HepG2 (cell line): ENCODE data around the gene ATP5MG. TPM values are rescaled to one million over a fixed set of nuclear protein-coding genes. Genes with fewer than 3 reads are reported as not detected.

Experiments used
- CEBPG ChIP-seq: IDR thresholded peaks from 2 replicates; pipeline ENCODE4 v1.6.1; 2016
- CREM ChIP-seq, 2 experiments: sonication (generic) in 1 of 2; formaldehyde crosslinking in 1 of 2; IDR thresholded peaks; 2 replicates each; pipeline versions ENCODE4 v1.4.0 to v1.6.1; 2016 to 2020; ENCODE audit warnings: antibody characterized with exemption in 1 of 2, mild to moderate bottlenecking in 1 of 2, missing genetic modification reagents in 1 of 2
- E2F1 ChIP-seq: sonication (generic); formaldehyde crosslinking; IDR thresholded peaks from 2 replicates; pipeline ENCODE4 v1.5.0; 2020; ENCODE audit warnings: missing genetic modification reagents
- ERF ChIP-seq: IDR thresholded peaks from 2 replicates; pipeline ENCODE4 v1.6.1; 2018; ENCODE audit warnings: missing biosample characterization, missing genetic modification reagents
- HMG20B ChIP-seq: conservative IDR thresholded peaks from 2 replicates; pipeline ENCODE4 v1.6.1; 2016; ENCODE audit warnings: missing genetic modification reagents, missing compliant biosample characterization
- KMT2B ChIP-seq: IDR thresholded peaks from 2 replicates; pipeline ENCODE4 v1.6.1; 2016; ENCODE audit warnings: missing genetic modification reagents, missing compliant biosample characterization
- MXD4 ChIP-seq: IDR thresholded peaks from 2 replicates; pipeline ENCODE4 v1.6.1; 2016; ENCODE audit warnings: mild to moderate bottlenecking, missing biosample characterization, missing genetic modification reagents
- MZF1 ChIP-seq: sonication (generic); formaldehyde crosslinking; IDR thresholded peaks from 2 replicates; pipeline ENCODE4 v1.8.1; 2023; ENCODE audit warnings: mild to moderate bottlenecking, missing genetic modification reagents, borderline replicate concordance
- SP5 ChIP-seq: IDR thresholded peaks from 2 replicates; pipeline ENCODE4 v1.6.1; 2016; ENCODE audit warnings: low read depth, borderline replicate concordance
- TERF1 ChIP-seq: sonication (generic); formaldehyde crosslinking; IDR thresholded peaks from 2 replicates; pipeline ENCODE4 v1.8.0; 2022; ENCODE audit warnings: mild to moderate bottlenecking, missing genetic modification reagents, moderate library complexity
- TP53 ChIP-seq: sonication (generic); formaldehyde crosslinking; conservative IDR thresholded peaks from 2 replicates; pipeline ENCODE4 v1.4.0; 2020; ENCODE audit warnings: missing genetic modification reagents
- ZNF430 ChIP-seq: sonication (generic); formaldehyde crosslinking; IDR thresholded peaks from 2 replicates; pipeline ENCODE4 v1.9.0; 2021; ENCODE audit warnings: mild to moderate bottlenecking, missing genetic modification reagents
- ZNF605 ChIP-seq: sonication (generic); formaldehyde crosslinking; IDR thresholded peaks from 2 replicates; pipeline ENCODE4 v1.8.0; 2022; ENCODE audit warnings: mild to moderate bottlenecking, missing genetic modification reagents
- ZNF614 ChIP-seq: IDR thresholded peaks from 2 replicates; pipeline ENCODE4 v1.6.1; 2018; ENCODE audit warnings: missing biosample characterization, missing genetic modification reagents, inconsistent platforms, borderline replicate concordance
- polyA plus RNA-seq, 8 experiments: library from polyadenylated mRNA; depleted of rRNA in 3 of 8; stranded (reverse) in 7 of 8; unstranded in 1 of 8; fragments of >200 nt; fragmentation: Illumina TruSeq in 4 of 8; extraction: Trizol in 4 of 8; gene quantifications; 2 replicates each; pipeline versions ENCODE4 v1.2.1 to v1.2.3, GENCODE V29; 2011 to 2016; ENCODE audit warnings: low read depth in 4 of 8, missing spikeins in 1 of 8, mixed read lengths in 1 of 8; ENCODE audit not compliant: insufficient read depth in 1 of 8
- total RNA-seq, 5 experiments: library from RNA; depleted of rRNA; stranded (reverse); fragments of >200 nt; fragmentation: Illumina TruSeq; extraction: Trizol; gene quantifications; 2 replicates each; pipeline ENCODE4 v1.2.3, GENCODE V29; 2016; ENCODE audit warnings: low read depth in 1 of 5
- TF ChIP-seq, protein P1 (sequence below), 2 experiments: sonication (generic) in 1 of 2; formaldehyde crosslinking in 1 of 2; IDR thresholded peaks; 2 replicates each; pipeline versions ENCODE4 v1.4.0 to v1.6.1; 2016 to 2020; ENCODE audit warnings: borderline replicate concordance in 1 of 2, low read depth in 1 of 2, mild to moderate bottlenecking in 1 of 2, missing genetic modification reagents in 1 of 2
- TF ChIP-seq, protein P2 (sequence below): sonication (generic); formaldehyde crosslinking; IDR thresholded peaks from 2 replicates; pipeline ENCODE4 v1.4.0; 2020; ENCODE audit warnings: missing genetic modification reagents
- TF ChIP-seq, protein P3 (sequence below): sonication (generic); formaldehyde crosslinking; IDR thresholded peaks from 2 replicates; pipeline ENCODE4 v1.4.0; 2020; ENCODE audit warnings: missing genetic modification reagents

ATP5MG gene
- total and polyA plus RNA-seq, 2 of the 13 experiments (the other 11 are each of a cell fraction or from before 2014, with no cell fraction given): 260 to 320 TPM

DNA sequence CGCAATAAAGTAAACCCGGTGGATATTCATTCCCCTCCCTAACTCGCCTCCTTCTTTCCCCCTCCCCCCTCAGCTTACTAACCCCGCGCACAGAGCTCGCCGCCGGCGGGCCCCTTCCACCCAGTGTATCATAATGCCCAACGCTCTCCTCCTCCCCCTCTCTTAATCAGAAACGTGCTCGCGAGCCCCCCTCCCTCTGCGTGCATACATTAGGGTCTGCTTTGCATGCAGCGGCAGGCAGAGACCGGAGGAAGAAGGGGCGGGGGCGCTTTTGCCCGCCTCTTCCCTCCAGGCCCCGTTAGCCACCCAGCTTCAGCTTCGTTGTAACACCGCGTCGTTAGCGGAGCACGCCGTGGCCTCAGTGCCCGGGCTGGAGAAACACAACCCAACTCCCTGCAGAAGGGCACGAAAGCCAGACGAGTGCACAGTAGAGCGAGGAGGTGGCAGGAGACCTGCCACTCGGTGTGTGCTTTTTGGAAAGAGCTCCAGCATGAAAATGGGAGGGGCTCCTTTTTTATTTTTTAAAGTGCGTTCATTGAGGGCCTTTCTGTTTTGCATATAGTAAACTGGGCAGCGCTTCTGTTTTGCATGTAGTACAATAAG lies 34.0 kb downstream of the ATP5MG start (continued):
- TF ChIP-seq, protein P1, sequence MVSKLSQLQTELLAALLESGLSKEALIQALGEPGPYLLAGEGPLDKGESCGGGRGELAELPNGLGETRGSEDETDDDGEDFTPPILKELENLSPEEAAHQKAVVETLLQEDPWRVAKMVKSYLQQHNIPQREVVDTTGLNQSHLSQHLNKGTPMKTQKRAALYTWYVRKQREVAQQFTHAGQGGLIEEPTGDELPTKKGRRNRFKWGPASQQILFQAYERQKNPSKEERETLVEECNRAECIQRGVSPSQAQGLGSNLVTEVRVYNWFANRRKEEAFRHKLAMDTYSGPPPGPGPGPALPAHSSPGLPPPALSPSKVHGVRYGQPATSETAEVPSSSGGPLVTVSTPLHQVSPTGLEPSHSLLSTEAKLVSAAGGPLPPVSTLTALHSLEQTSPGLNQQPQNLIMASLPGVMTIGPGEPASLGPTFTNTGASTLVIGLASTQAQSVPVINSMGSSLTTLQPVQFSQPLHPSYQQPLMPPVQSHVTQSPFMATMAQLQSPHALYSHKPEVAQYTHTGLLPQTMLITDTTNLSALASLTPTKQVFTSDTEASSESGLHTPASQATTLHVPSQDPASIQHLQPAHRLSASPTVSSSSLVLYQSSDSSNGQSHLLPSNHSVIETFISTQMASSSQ (IDR thresholded peaks at IDR 0.05; ENCODE audit: low read depth): no peak
- TF ChIP-seq, protein P1 (CRISPR knock-in tag; IDR thresholded peaks at IDR 0.05; ENCODE audit: borderline replicate concordance): no peak
- TF ChIP-seq, protein P2, sequence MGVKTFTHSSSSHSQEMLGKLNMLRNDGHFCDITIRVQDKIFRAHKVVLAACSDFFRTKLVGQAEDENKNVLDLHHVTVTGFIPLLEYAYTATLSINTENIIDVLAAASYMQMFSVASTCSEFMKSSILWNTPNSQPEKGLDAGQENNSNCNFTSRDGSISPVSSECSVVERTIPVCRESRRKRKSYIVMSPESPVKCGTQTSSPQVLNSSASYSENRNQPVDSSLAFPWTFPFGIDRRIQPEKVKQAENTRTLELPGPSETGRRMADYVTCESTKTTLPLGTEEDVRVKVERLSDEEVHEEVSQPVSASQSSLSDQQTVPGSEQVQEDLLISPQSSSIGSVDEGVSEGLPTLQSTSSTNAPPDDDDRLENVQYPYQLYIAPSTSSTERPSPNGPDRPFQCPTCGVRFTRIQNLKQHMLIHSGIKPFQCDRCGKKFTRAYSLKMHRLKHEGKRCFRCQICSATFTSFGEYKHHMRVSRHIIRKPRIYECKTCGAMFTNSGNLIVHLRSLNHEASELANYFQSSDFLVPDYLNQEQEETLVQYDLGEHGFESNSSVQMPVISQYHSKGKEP (CRISPR knock-in tag): no peak
- no peak for TF ChIP-seq ERF (CRISPR knock-in tag)
- TF ChIP-seq CEBPG (CRISPR knock-in tag): no peak
- no peak for TF ChIP-seq E2F1 (CRISPR knock-in tag)
- no peak for TF ChIP-seq MXD4 (CRISPR knock-in tag)
- 0 out of 2 replicates have a peak, but pooled peaks have one; percentile 19 for TF ChIP-seq ZNF614 (CRISPR knock-in tag)
- TF ChIP-seq TERF1: 0 out of 2 replicates have a peak, but pooled peaks have one; percentile 17
- peak; percentile 35; the same call in 1 of the 2 replicates for TF ChIP-seq SP5 (CRISPR knock-in tag)
- TF ChIP-seq HMG20B (CRISPR knock-in tag): peak; percentile 4; the same call in 1 of the 2 replicates
- peak; percentile 64; the same call in 1 of the 2 replicates for TF ChIP-seq ZNF605 (CRISPR knock-in tag)
- TF ChIP-seq, protein P3, sequence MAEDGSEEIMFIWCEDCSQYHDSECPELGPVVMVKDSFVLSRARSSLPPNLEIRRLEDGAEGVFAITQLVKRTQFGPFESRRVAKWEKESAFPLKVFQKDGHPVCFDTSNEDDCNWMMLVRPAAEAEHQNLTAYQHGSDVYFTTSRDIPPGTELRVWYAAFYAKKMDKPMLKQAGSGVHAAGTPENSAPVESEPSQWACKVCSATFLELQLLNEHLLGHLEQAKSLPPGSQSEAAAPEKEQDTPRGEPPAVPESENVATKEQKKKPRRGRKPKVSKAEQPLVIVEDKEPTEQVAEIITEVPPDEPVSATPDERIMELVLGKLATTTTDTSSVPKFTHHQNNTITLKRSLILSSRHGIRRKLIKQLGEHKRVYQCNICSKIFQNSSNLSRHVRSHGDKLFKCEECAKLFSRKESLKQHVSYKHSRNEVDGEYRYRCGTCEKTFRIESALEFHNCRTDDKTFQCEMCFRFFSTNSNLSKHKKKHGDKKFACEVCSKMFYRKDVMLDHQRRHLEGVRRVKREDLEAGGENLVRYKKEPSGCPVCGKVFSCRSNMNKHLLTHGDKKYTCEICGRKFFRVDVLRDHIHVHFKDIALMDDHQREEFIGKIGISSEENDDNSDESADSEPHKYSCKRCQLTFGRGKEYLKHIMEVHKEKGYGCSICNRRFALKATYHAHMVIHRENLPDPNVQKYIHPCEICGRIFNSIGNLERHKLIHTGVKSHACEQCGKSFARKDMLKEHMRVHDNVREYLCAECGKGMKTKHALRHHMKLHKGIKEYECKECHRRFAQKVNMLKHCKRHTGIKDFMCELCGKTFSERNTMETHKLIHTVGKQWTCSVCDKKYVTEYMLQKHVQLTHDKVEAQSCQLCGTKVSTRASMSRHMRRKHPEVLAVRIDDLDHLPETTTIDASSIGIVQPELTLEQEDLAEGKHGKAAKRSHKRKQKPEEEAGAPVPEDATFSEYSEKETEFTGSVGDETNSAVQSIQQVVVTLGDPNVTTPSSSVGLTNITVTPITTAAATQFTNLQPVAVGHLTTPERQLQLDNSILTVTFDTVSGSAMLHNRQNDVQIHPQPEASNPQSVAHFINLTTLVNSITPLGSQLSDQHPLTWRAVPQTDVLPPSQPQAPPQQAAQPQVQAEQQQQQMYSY (CRISPR knock-in tag): no peak
- TF ChIP-seq CREM (IDR thresholded peaks at IDR 0.05): 0 out of 2 replicates have a peak, but pooled peaks have one; percentile 16
- TF ChIP-seq CREM (CRISPR knock-in tag; IDR thresholded peaks at IDR 0.05): no peak
- TF ChIP-seq MZF1 (CRISPR knock-in tag): no peak
- TF ChIP-seq TP53 (CRISPR knock-in tag): no peak
- TF ChIP-seq ZNF430 (CRISPR knock-in tag): peak; percentile 60; the same call in 1 of the 2 replicates
- no peak for TF ChIP-seq KMT2B (CRISPR knock-in tag)
